Endometrium (tissue), 2 donors: ENCODE measurements around the gene ABHD16B.

Experiments used
- FAIRE-seq: peaks from 2 replicates; lab custom pipeline; 2012; peaks lifted over from hg19 to GRCh38; lab: Jason Lieb, UNC
- donor health status: control.
- donor health status: control.

Gene ABHD16B

GRCh38 chr20:63861365-63861934, at the start of gene ABHD16B:
TSS of gene ABHD16B (plus strand) at chr20:63861498. CDS start at chr20:63861541, 43 bp downstream.
- FAIRE-seq, result no peak

GRCh38 chr20:63814891-63815614, 46.2 kb upstream of the ABHD16B start:
- FAIRE-seq, result no peak

- FAIRE-seq, result no peak
Observed at GRCh38 chr20:63815615-63816253, 45.6 kb upstream of the ABHD16B start.

- no peak for FAIRE-seq
Observed at GRCh38 chr20:63819224-63819921, 41.9 kb upstream of the ABHD16B start.

GRCh38 chr20:63821811-63822210, 39.5 kb upstream of the ABHD16B start:
- no peak for FAIRE-seq

GRCh38 chr20:63822276-63822696, 39.0 kb upstream of the ABHD16B start:
- no peak for FAIRE-seq

GRCh38 chr20:63823691-63824311, 37.5 kb upstream of the ABHD16B start:
- no peak for FAIRE-seq

GRCh38 chr20:63825331-63826118, 35.8 kb upstream of the ABHD16B start:
- FAIRE-seq, result no peak

GRCh38 chr20:63826753-63827152, 34.5 kb upstream of the ABHD16B start:
- FAIRE-seq, result no peak

GRCh38 chr20:63828124-63828523, 33.2 kb upstream of the ABHD16B start:
- FAIRE-seq, result no peak

- FAIRE-seq, result no peak
Observed at GRCh38 chr20:63828545-63828944, 32.8 kb upstream of the ABHD16B start.

GRCh38 chr20:63828951-63829350, 32.3 kb upstream of the ABHD16B start:
- no peak for FAIRE-seq

- FAIRE-seq, result no peak
Observed at GRCh38 chr20:63829603-63829944, 31.7 kb upstream of the ABHD16B start.

- no peak for FAIRE-seq
Observed at GRCh38 chr20:63829945-63830835, 31.1 kb upstream of the ABHD16B start.

- FAIRE-seq, result no peak
Observed at GRCh38 chr20:63830841-63831588, 30.3 kb upstream of the ABHD16B start, which contains the start of gene ZBTB46. TSS of gene ZBTB46 (minus strand) at chr20:63831264. CDS start at chr20:63790757, 40,507 bp downstream.

- FAIRE-seq, result no peak
Observed at GRCh38 chr20:63831646-63831992, 29.7 kb upstream of the ABHD16B start.

- FAIRE-seq, result no peak
Observed at GRCh38 chr20:63831993-63832686, 29.2 kb upstream of the ABHD16B start.

- no peak for FAIRE-seq
Observed at GRCh38 chr20:63833776-63834490, 27.4 kb upstream of the ABHD16B start.

GRCh38 chr20:63834491-63834880, 26.8 kb upstream of the ABHD16B start:
- FAIRE-seq, result no peak
